Left colon (tissue), 2 donors: ENCODE data around the gene MCOLN2. TPM values are rescaled to one million over a fixed set of nuclear protein-coding genes. Genes with fewer than 3 reads are reported as not detected.
A peak's percentile ranks its signal among the peaks of the same experiment; 100 is the strongest.
"Not testable (repeated sequence)": the region's sequence is repeated elsewhere in the genome, so short reads cannot be mapped to it uniquely, and the experiment has no call there.

Experiments
- ATAC-seq: fragments of 200-7000 bp; cut with Tn5 transposase; one replicate; pipeline ENCODE4 v1.9.1; 2020; ENCODE audit warnings: mild to moderate bottlenecking, moderate library complexity
- DNase-seq, 2 donors: peaks; one replicate each; pipeline ENCODE4 v3.0.0-alpha.2; 2020
- intact Hi-C, 2 donors: fragments of 100-400 bp; cut with DNase I in 1 of 2; cut with micrococcal nuclease in 1 of 2; formaldehyde crosslinking; loops; one replicate each; pipeline versions ENCODE4 v1.11.2 to v1.14.0; 2022; cut with DNase I, micrococcal nuclease
- total RNA-seq, 2 donors: library from RNA; stranded (reverse); fragmentation: NEBNext Ultra II Directional; extraction: Animal tissue kit (Norgen Biotek cat#: 25700); gene quantifications; one replicate each; pipeline ENCODE4 v1.2.1, GENCODE V29; 2021
- donor health status: DM: no; HTN: no; CAD: no.
- donor health status: DM: yes; HTN: yes; CAD: no.

The MCOLN2 gene
- total RNA-seq, 2 donors from 2014 or later = 25.2 to 87.3 TPM

GRCh38 chr1:84991097-84991920 lies 5.6 kb downstream of the MCOLN2 start:
- intact Hi-C loops = no loop called here
- ATAC-seq (no peak), DNase-seq (no peak)

GRCh38 chr1:84988588-84988987 lies 8.3 kb downstream of the MCOLN2 start:
- no peak for ATAC-seq
- intact Hi-C loops = no loop called here
- no peak for DNase-seq

- intact Hi-C loops, ATAC-seq, DNase-seq: not testable (repeated sequence)
Measured at GRCh38 chr1:84986561-84986960, 10.4 kb downstream of the MCOLN2 start.

DNA sequence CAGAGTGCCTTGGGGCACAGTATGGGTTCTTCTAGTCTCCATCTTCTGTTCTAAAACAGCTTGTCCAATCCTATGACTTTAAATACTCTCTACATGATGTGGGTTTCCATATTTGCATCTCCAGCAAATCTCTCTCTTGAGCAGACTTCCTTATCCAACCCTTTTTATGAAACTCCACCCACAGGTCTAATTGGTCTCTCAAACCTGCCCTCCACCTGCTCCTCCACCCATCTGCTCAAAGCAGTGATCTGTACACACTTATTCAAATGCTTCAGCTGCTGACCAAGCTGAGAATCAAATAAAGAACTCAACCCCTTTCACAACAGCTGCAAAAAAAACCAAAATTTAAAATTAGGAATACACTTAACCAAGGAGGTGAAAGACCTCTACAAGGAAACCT lies 11.5 kb downstream of the MCOLN2 start:
- peak; percentile 69 for ATAC-seq
- intact Hi-C loops = no loop called here
- DNase-seq = no peak

DNA sequence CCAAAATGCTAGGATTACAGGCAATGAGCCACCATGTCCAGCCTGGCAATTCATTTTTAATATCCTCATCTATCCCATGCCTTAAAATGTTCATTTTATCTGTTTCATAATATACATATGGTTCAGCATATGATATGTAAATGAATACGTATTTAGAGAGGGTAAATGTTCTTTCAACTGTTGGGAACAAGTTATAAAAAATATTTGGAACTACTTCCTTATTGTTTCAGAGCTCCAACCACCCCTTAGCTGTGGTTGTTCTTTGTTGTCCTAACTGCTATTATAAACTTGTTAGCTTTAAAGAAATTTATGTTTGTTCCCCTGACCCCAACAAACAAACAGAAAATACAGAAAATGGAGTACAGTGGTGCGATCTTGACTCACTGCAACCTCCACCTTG lies 14.5 kb downstream of the MCOLN2 start:
- DNase-seq (no peak), ATAC-seq (peak; percentile 81)
- intact Hi-C loops = no loop called here

- DNase-seq (no peak), ATAC-seq (no peak)
- intact Hi-C loops = no loop called here
Measured at GRCh38 chr1:84975035-84975434, 21.9 kb downstream of the MCOLN2 start.

- ATAC-seq = no peak
- intact Hi-C loops = no loop called here
- no peak for DNase-seq
Measured at GRCh38 chr1:84973498-84974334, 23.2 kb downstream of the MCOLN2 start.

GRCh38 chr1:84972377-84972987 lies 24.4 kb downstream of the MCOLN2 start:
- DNase-seq (no peak), ATAC-seq (peak; percentile 16)
- intact Hi-C loops = no loop called here

DNA sequence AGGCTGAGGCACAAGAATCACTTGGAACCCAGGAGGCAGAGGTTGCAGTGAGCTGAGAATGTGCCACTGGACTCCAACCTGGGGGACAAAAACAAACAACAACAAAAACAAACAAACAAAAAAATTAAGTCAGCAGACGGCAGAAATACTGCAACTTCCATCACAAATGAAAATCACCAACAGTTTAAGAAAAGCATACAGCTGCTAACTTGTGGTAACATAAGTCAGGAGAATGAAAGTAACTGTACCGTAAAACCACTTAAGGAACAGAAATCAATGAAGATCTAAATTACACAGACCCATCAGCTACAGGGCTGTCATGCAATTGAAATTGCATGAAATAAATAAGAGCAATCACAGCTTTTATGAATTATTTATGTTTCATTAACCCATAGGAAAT lies 25.0 kb downstream of the MCOLN2 start:
- intact Hi-C loops = no loop called here
- ATAC-seq = no peak
- no peak for DNase-seq

- no peak for DNase-seq
- intact Hi-C loops = no loop called here
- no peak for ATAC-seq
Measured at GRCh38 chr1:84969489-84970250, 27.2 kb downstream of the MCOLN2 start.

DNA sequence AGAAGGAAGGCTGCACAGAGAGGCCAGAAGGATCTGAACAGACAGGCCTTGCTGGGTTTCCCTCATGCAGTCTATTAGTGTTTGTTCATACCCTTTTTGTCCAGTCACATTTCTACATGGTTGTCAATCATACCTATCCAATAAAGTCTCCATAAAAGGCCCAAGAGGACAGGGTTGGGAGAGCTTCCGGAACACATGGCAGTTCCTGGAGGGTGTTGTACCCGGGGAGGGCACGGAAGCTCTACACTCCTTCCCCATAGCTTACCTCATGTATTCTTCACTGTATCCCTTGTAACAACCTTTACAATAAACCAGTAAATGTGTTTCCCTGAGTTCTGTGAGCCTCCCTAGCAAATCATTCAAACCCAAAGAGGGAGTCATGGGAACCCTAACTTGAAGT lies 28.0 kb downstream of the MCOLN2 start:
- peak; percentile 89 for ATAC-seq
- peak; percentile 38 to 66 for DNase-seq
- intact Hi-C loops = no loop called here

DNA sequence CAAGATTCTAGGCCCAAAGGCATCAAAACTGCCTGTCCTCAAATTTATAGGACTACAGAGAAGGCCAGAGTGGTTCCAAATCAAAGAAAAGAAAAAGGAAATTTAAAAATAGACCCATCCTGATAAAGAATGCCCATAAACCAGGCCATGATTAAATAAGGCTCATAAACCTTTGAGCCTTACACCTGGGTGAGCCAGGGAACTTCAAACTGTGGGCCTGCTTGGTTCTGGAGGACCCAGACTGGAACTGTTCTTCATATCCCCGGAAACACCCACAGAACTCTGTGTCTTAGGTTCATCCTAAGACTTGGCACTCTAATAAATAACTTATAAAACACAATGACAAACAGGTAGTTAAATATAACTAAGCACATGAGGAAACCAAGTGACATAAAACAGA lies 28.8 kb downstream of the MCOLN2 start:
- intact Hi-C loops = no loop called here
- no peak for DNase-seq
- ATAC-seq = peak; percentile 83

DNA sequence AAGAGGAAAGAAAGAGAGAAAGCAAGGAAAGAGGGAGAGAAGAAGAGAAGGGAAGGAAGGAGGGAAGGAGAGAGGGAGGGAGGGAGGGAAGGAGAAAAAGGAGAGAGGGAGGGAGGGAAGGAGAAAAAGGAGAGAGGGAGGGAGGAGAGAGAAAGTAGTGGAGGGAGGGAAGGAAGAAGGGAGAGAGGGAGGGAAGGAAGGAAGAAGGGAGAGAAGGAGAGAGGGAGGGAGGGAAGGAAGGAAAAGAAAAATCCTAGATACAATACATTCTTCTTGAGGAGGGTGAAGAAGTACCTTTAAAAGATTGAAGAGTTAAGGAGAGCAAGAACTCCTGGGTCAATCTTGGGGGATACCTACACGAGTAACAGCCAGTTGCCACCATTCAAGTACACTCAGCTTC lies 29.2 kb downstream of the MCOLN2 start:
- DNase-seq (no peak), ATAC-seq (no peak)
- intact Hi-C loops = no loop called here

DNA sequence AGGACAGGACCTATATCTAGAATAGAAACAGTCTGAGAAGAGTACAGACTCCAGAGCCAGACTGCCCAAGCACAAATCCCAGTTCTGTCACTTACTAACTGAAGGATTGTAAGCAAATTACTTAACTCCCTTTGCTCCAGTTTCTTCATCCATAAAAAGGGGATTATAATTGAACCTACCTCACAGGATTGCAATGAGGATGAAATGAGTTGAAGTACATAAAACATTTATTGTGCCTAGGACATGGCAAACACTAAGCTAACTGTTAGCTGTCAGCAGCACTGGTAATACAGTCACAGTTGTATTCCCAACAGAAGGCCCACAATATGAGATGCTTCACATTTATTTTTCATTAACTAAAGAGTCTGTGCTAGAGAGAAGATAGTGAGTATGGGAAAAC lies 33.9 kb downstream of the MCOLN2 start:
- intact Hi-C loops = no loop called here

DNA sequence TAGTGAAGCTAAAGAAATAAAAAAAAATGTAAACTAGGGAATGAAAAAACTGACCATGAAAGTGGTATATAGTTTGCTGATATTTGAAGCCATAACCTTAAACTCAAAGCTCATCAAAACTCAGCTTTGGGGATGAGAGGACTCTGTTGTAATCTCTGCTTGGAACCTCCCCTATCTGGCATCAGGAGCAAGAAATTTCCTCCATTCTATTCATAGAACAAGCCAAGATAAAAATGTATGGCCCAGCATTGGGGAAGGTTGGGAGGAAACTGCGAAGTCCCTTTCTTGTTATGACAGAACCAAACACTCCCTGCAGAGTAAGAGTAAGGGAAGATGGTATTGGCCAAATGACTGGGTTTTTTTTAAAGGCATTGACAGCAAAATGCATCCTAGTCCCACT lies 35.6 kb downstream of the MCOLN2 start:
- intact Hi-C loops = no loop called here
- DNase-seq (no peak), ATAC-seq (no peak)

More for the DNA sequence above, 33.9 kb downstream of the MCOLN2 start:
- no peak for DNase-seq
- peak; percentile 92 for ATAC-seq

GRCh38 chr1:84960371-84960770 lies 36.5 kb downstream of the MCOLN2 start:
- DNase-seq = no peak
- intact Hi-C loops = no loop called here
- ATAC-seq = no peak

GRCh38 chr1:84959294-84959693 lies 37.6 kb downstream of the MCOLN2 start:
- ATAC-seq (no peak), DNase-seq (no peak)
- intact Hi-C loops = no loop called here

DNA sequence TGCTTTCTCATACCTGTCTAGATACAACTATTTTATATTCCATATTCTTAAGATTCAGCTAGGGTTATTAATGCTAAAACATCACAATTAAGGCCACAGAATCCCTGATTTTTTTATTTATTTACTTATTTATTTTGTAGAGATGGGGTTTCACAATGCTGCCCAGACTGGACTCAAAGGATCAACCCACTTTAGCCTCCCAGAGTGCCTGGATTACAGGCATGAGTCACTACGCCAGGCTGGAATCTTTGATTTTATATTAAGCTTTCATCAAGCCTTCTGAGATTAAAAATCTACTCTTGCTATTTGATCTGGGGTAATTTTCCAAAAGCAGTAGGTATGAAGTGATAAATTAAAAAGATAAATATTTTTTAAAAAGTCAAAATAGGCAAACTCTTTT lies 38.9 kb downstream of the MCOLN2 start:
- intact Hi-C loops = no loop called here
- DNase-seq = no peak
- ATAC-seq = no peak

DNA sequence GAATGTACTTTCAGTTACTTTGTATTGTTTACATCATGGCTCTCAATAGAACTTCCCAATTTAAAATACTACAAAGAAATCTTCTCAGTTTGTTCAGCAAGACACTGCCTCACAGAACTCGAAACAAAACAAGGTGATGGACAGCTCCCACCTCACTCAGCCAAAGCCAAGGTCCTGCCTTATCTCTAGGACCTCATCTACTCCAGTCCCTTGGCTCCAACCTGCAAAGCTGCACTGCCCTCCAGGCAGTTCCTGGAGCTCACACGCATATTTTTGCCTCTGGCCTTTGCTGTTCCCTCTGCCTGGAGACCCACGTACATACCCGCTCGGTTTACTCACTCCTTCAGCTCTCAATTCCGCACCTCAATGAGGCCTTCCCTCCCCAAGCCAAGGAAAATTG lies 40.3 kb downstream of the MCOLN2 start:
- intact Hi-C loops = no loop called here
- DNase-seq = no peak
- no peak for ATAC-seq
